ENCODE measurements around the gene GRAMD4.

DNA sequence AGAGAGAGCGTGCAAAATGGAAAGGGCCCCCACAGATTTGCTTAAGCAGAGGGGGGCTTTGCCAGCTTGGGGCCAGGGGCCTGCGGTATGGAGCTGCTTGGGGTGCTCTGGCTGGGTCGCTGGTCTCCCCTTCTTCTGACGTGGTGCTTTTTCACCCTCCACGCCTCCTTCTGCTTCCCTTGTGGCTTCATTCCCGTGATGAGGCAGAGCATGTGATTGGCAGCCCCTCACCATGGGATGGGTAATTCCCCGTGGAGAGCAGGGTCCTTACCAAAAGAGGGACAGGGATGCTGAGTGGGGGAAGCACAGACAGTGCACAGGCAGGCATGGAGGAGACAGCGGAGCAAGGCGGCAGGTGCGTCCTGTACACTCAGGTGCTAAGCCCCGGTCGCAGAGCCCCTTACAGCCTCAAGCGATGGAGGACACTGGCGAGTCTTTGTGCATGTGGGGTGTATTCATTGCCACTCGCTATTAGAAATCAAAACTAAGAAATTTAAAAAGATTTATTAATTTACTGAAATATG is 19.9 kb upstream of the GRAMD4 start:
- TF ChIP-seq EZH2 (IDR thresholded peaks at IDR 0.05; ENCODE audit: borderline replicate concordance, control insufficient read depth, low read depth, low read length) = no peak
- no peak for TF ChIP-seq TARDBP (IDR thresholded peaks at IDR 0.05; ENCODE audit: borderline replicate concordance)
- no peak for TF ChIP-seq CHD2 (IDR thresholded peaks at IDR 0.05; ENCODE audit: borderline replicate concordance, low read depth, low read length)
- TF ChIP-seq CTCF (IDR thresholded peaks at IDR 0.05 in 2 of 3, conservative IDR thresholded peaks at IDR 0.05 in 1 of 3; ENCODE audit: control insufficient read depth in 2 of 3, extremely low read depth in 1 of 3, insufficient read depth in 1 of 3, low read depth in 3 of 3, low read length in 3 of 3) = no peak
- TF ChIP-seq ZNF274 (IDR thresholded peaks at IDR 0.05; ENCODE audit: insufficient read depth, insufficient read length) = no peak
- no peak for TF ChIP-seq POLR2A (IDR thresholded peaks at IDR 0.05; ENCODE audit: low read depth, low read length)
